ES-I3 (cell line): Measurements from ENCODE around the gene SDK1.
"Not testable (repeated sequence)": the region's sequence is repeated elsewhere in the genome, so short reads cannot be mapped to it uniquely, and the experiment has no call there.

ENCODE experiments used
- H3K36me3 ChIP-seq: 2 replicates; pipeline ENCODE4 v1.6.1; 2013; ENCODE audit warnings: mild to moderate bottlenecking, low read length, control low read depth, moderate library complexity; ENCODE audit not compliant: insufficient read depth
- H3K4me1 ChIP-seq: 2 replicates; pipeline ENCODE4 v1.6.1; 2013; ENCODE audit warnings: mild to moderate bottlenecking, control low read depth, low read length; ENCODE audit not compliant: insufficient read depth
- H3K9ac ChIP-seq: 2 replicates; pipeline ENCODE4 v1.6.1; 2013; ENCODE audit warnings: low read depth, mild to moderate bottlenecking, low read length, moderate library complexity
- H3K9me3 ChIP-seq: 2 replicates; pipeline ENCODE4 v1.6.1; 2013; ENCODE audit warnings: mild to moderate bottlenecking, low read length, moderate library complexity; ENCODE audit not compliant: control insufficient read depth, insufficient read depth

The SDK1 gene

GRCh38 chr7:4236389-4236788, 935.3 kb downstream of the SDK1 start:
- no peaks in the 10 kb centered on the region for H3K36me3 ChIP-seq
- H3K4me1 ChIP-seq = peaks cover 18% of the 10 kb centered on the region
- no peak overlapping the region for H3K9ac ChIP-seq
- no peaks in the 10 kb centered on the region for H3K9me3 ChIP-seq

DNA sequence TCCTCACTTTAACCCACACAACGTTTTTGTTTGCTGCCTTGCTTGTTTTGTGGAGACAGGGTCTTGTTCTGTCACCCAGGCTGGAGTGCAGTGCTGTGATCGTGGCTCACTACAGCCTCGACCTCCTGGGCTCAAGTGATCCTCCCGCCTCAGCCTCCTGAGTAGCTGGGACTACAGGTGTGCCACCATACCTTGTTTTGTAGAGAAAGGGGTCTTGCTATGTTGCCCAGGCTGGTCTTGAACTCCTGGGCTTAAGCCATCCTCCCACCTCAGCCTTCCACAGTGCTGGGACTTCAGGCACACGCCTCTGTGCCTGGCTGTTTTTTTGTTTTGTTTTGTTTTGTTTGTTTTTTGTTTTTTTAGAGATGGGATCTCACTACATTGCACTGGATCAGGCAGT, 935.8 kb downstream of the SDK1 start:
- not testable (repeated sequence) for H3K36me3 ChIP-seq, H3K9me3 ChIP-seq, H3K9ac ChIP-seq
- H3K4me1 ChIP-seq = peaks cover 18% of the 10 kb centered on the region

DNA sequence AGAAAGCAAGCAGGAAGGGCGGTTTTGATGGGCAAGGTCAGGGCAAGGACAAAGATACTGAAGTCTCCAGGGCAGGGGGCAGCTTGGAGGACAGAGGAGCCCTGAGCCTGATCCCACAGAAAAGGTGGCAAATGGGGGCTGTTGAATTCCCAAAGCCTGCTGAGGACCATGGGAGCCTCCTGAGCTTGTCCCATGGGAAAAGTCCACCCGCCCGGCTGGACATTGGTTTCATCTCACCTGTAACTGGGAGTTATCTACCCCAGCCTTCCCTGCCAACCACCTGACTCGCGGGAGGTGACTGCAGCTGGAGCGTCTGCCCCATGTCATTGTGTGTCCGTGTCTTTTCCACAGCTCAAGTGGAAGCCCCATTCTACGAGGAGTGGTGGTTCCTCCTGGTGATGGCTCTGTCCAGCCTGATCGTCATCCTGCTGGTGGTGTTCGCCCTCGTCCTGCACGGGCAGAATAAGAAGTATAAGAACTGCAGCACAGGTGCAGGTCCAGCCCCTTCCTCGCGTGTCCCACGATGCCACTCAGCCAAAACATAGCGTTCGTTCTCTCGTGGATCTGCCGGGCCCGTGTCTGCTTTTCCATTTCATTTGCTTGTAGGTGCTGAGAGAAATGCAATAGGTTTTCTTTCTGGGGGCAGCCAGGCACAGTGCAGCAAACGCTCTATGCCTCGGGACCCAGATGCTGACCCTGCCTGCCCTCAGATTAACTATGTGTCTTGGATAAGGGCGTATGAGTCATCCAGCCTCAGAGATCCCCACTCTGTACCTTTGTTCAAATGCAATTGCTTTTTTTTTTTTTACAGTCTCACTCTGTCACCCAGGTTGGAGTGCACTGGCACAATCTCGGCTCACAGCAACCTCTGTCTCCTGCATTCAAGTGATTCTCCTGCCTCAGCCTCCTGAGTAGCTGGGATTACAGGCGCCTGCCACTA, 936.5 kb downstream of the SDK1 start:
- H3K36me3 ChIP-seq = no peaks in the 10 kb centered on the region
- no peak overlapping the region for H3K9ac ChIP-seq
- H3K4me1 ChIP-seq = peaks cover 18% of the 10 kb centered on the region
- H3K9me3 ChIP-seq = no peaks in the 10 kb centered on the region

- no peaks in the 10 kb centered on the region for H3K36me3 ChIP-seq
- H3K9me3 ChIP-seq = no peaks in the 10 kb centered on the region
- H3K9ac ChIP-seq = no peak overlapping the region
- H3K4me1 ChIP-seq = peaks cover 18% of the 10 kb centered on the region
Observed at GRCh38 chr7:4238861-4239260, 937.8 kb downstream of the SDK1 start.

GRCh38 chr7:4240042-4240441, 939.0 kb downstream of the SDK1 start:
- Histone ChIP-seq H3K4me1 (peaks cover 18% of the 10 kb centered on the region), H3K9me3 (no peaks in the 10 kb centered on the region), H3K9ac (no peak overlapping the region), H3K36me3 (no peaks in the 10 kb centered on the region)

DNA sequence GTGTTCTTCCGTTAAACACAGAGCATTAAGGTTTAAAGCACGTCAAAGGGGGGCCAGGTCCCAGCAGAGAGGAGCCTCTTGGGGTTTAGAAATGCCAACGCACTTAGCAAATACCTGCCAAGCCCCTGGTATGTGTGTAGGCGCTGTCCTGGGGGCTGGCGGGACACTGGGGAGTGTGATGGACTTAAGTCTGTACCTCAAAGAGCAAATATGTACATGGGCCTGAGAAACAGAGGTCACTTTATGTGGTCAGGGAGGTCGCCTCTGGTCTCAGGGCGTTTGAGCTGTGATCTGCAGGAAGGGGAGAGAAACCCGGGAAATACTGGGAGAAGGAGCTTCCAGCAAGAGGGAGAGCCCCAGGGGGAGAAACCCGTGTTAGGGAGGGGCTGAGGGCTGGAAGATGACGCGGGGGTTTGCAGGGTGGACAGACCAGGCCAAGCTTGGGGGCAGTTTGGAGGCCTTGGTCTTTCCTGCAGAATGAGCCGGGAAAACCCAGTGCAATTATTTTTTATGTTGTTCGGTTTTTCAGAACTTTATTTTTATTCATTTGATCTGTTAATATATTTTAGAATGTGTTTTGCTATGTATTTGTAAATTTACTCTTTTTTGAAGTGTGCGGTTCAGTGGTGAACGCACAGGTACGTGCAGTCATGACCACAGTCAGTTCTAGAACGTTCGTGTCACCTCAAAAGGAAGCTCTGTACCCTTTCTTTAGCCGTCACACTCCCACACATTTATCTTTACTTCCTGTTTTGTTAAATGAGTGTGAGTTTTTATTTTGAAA, 939.7 kb downstream of the SDK1 start:
- Histone ChIP-seq H3K9ac (no peak overlapping the region), H3K9me3 (no peaks in the 10 kb centered on the region), H3K4me1 (peaks cover 23% of the 10 kb centered on the region), H3K36me3 (no peaks in the 10 kb centered on the region)

- peaks cover 29% of the 10 kb centered on the region for H3K4me1 ChIP-seq
- H3K9ac ChIP-seq = no peak overlapping the region
- H3K9me3 ChIP-seq = no peaks in the 10 kb centered on the region
- H3K36me3 ChIP-seq = no peaks in the 10 kb centered on the region
Observed at GRCh38 chr7:4241304-4241612, 940.2 kb downstream of the SDK1 start.

DNA sequence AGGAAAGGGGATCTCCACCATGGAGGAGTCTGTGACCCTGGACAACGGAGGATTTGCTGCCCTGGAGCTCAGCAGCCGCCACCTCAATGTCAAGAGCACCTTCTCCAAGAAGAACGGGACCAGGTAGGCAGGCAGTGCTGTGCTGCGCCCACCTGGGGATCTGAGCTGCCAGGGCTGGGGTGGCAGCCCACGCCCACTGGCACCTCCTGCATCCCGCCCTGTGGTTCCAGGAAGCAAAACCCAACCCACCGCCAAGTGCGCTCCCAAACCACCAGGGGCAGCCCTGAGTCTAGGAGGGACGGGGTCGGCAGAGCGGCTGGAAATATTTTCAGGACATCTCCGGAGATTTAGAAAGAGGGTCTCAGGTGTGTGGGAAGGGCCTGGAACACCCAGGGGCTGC, 940.7 kb downstream of the SDK1 start:
- Histone ChIP-seq H3K9me3 (no peaks in the 10 kb centered on the region), H3K4me1 (peaks cover 31% of the 10 kb centered on the region), H3K36me3 (no peaks in the 10 kb centered on the region), H3K9ac (no peak overlapping the region)

DNA sequence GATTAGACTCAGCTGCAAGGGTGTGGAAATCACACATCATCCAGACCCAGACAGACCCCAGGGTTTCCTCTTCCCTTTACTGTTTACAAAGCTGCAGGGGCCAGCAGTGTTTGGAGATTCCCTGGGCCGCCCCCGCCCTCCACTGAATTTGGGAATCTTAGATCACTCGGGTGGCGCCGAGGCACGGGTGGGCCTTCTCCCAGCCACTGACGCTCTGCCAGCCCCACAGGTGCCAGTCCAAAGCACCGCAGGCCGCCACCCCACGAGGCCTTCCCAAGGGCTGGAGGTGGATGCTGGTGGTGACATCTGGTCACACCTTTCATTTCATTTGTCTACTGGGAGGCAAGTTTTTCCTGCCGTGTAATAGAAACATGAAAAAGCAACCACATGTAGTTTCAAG, 941.7 kb downstream of the SDK1 start:
- Histone ChIP-seq H3K9me3 (no peaks in the 10 kb centered on the region), H3K9ac (no peak overlapping the region), H3K4me1 (peaks cover 31% of the 10 kb centered on the region), H3K36me3 (no peaks in the 10 kb centered on the region)

GRCh38 chr7:4244041-4244440, 943.0 kb downstream of the SDK1 start:
- Histone ChIP-seq H3K9ac (no peak overlapping the region), H3K4me1 (peaks cover 30% of the 10 kb centered on the region), H3K36me3 (no peaks in the 10 kb centered on the region), H3K9me3 (no peaks in the 10 kb centered on the region)

GRCh38 chr7:4244635-4245034, 943.6 kb downstream of the SDK1 start:
- Histone ChIP-seq H3K9me3 (no peaks in the 10 kb centered on the region), H3K36me3 (no peaks in the 10 kb centered on the region), H3K9ac (no peak overlapping the region), H3K4me1 (peaks cover 26% of the 10 kb centered on the region)

DNA sequence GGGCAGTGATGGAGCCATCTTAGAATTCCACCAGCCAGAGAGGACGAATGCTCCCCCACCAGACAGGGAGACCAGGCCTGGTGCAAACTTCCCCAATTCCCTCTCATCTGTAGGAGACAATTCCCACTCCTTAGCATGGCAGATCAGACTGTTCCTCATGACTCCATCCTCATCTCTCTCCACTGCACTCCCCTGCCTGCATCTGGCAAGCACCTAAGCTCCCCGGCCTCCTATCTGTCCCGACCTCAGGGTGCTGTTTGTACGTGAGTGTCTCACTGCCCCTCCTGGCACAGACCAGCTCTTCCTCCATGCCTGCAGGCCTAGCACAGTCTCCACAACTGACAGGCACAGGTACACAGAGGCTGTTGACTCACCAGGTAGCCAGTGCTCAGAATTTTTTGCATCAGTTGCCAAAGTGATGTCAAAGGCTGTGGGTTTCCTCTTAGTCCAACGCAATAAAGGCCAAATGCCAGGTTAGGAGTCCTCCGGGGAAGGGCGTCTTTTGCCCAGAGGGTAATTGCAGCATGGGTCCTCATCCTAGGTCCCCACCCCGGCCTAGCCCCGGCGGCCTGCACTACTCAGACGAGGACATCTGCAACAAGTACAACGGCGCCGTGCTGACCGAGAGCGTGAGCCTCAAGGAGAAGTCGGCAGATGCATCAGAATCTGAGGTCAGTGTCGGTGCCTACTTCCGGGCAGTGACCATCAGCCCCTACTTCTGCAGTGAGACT, 944.2 kb downstream of the SDK1 start:
- no peak overlapping the region for H3K9ac ChIP-seq
- H3K36me3 ChIP-seq = no peaks in the 10 kb centered on the region
- H3K9me3 ChIP-seq = no peaks in the 10 kb centered on the region
- H3K4me1 ChIP-seq = peaks cover 19% of the 10 kb centered on the region

DNA sequence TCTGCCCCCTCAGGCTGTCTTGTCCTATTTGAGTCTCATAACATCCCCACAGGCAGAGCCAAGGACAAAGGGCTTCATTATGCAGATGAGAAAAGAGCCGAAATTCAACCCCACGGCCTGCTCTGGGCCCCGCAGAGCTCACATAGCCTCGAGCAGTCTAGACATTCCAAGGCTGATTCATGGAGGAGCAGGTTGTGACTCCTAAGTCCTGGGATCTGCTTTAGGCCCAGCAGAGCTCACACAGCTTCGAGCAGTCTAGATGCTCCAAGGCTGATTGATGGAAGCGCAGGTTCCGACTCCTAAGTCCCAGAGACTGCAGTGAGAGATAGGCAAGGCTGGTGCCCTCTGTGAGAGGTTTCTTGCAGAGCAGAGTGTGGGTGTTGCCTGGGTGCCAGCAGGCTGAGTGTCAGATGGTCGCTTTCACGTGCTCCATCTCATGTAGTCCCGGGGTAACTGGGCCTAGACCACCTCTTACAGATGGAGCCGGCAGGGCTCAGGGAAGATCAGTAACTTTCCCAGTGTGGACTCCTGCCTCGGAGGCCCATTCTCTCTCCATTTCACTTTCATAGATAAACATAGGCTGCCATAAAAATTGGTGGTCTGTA, 944.9 kb downstream of the SDK1 start:
- Histone ChIP-seq H3K9ac (no peak overlapping the region), H3K4me1 (peaks cover 13% of the 10 kb centered on the region; the same call in 1 of the 2 replicates), H3K36me3 (no peaks in the 10 kb centered on the region), H3K9me3 (no peaks in the 10 kb centered on the region)

- Histone ChIP-seq H3K9me3 (no peaks in the 10 kb centered on the region), H3K4me1 (peaks cover 13% of the 10 kb centered on the region; the same call in 1 of the 2 replicates), H3K9ac (no peak overlapping the region), H3K36me3 (no peaks in the 10 kb centered on the region)
Observed at GRCh38 chr7:4246536-4246935, 945.5 kb downstream of the SDK1 start.
